ENCODE results near the gene SGIP1. TPM values are rescaled to one million over a fixed set of nuclear protein-coding genes. Genes with fewer than 3 reads are reported as not detected.

SGIP1 gene
- polyA plus RNA-seq, 4 donors: 9.8 to 20.6 (median 14.4) TPM

DNA sequence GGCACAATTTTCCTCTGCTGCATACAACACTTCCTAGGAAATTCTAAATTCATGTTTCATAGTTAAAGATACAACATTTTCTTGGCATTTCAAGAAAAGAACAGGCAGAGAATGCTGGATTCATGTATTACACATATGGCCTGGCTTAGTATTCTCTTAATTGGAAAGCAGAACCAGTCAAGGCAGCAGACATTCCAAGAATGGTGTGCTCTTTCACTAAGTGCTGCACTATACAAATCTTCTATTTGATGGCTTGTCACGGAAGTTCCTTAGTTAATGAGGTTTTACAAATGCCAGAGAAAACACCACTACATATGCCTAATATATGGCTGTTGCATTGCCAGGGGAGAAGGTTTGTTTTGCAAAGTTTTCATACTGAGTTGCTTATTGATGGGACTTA lies 137.5 kb downstream of the SGIP1 start:
- no peak for DNase-seq (ENCODE audit: low read depth in 4 of 4, low spot score in 2 of 4)

GRCh38 chr1:66676613-66677298 lies 142.8 kb downstream of the SGIP1 start:
- DNase-seq (ENCODE audit: low read depth in 4 of 4, low spot score in 2 of 4): no peak

GRCh38 chr1:66678146-66678545 lies 144.2 kb downstream of the SGIP1 start:
- no peak for DNase-seq (ENCODE audit: low read depth in 4 of 4, low spot score in 2 of 4)

DNA sequence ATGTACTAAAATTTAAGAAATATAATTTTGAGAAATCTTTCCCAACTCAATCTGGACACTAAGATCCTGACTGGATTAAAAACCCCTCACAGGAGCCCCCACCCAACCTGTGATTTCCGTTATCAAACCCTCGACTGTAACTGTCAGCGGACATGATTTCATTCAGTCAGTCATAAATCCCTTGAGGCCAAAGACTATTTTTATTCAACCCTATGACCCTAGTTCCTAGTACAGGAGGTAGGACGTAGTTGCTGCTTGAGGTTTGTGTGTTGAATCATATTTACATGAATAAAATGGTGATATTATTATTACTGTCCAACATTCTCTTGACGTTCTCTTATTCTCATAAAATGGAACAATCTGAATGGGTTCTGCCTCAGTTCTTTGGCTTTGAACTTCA lies 145.2 kb downstream of the SGIP1 start:
- DNase-seq (ENCODE audit: low read depth in 4 of 4, low spot score in 2 of 4): no peak

DNA sequence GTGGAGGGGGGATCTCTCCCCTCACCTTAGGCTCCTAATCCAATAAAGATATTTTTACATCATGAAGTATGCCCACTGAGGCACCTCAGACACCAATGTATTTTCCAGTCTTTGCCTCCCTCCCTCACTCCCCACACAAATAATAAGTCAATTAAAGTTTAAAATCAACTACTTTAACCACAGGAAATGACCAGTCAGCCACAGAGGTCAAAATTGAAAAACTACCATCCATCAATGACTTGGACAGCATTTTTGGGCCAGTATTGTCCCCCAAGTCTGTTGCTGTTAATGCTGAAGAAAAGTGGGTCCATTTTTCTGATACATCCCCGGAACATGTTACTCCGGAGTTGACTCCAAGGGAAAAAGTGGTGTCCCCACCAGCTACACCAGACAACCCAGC lies 147.7 kb downstream of the SGIP1 start:
- DNase-seq (ENCODE audit: low read depth in 4 of 4, low spot score in 2 of 4): no peak

- no peak for DNase-seq (ENCODE audit: low read depth in 4 of 4, low spot score in 2 of 4)
Observed at GRCh38 chr1:66682106-66682505, 148.2 kb downstream of the SGIP1 start.

GRCh38 chr1:66684353-66684752 lies 150.4 kb downstream of the SGIP1 start:
- no peak for DNase-seq (ENCODE audit: low read depth in 4 of 4, low spot score in 2 of 4)

GRCh38 chr1:66685265-66685664 lies 151.3 kb downstream of the SGIP1 start:
- DNase-seq (ENCODE audit: low read depth in 4 of 4, low spot score in 2 of 4): no peak

DNA sequence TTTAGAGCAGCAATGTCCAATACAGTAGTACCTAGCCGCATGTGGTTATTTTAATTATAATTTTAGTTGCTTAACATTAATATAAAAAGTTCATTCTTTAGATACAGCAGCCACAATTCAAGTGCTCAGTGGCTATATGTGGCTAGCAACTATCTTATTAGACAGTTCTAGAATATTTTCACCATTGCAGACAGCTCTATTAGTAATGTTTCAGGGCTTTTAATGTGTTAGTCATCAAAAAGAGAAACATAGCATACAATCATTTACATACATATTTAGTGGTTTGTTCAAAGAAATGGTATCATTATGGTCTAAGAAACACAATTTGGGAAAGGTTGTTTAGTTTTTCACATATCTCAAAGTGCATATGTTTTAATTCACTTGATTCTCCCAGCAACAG lies 151.7 kb downstream of the SGIP1 start:
- no peak for DNase-seq (ENCODE audit: low read depth in 4 of 4, low spot score in 2 of 4)

DNA sequence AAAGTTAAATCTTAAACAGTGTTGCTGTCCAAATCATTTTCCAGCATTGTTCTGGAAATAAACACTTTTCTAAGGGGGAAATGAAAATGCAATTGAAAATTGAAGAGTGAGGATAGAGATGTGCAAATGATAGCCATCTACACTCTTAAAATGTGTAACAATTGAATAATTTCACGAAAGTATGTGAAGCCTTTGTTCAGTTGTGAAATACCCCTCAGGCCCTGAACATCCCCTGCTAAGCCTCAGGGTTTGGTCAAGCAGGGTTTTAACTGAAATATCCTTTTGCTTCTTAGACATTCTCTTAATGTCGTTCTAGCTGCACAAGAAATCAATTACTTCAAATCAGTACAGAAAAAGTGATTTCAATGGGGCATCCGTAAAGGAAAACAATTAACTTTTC lies 152.5 kb downstream of the SGIP1 start:
- DNase-seq (ENCODE audit: low read depth in 4 of 4, low spot score in 2 of 4): no peak

DNA sequence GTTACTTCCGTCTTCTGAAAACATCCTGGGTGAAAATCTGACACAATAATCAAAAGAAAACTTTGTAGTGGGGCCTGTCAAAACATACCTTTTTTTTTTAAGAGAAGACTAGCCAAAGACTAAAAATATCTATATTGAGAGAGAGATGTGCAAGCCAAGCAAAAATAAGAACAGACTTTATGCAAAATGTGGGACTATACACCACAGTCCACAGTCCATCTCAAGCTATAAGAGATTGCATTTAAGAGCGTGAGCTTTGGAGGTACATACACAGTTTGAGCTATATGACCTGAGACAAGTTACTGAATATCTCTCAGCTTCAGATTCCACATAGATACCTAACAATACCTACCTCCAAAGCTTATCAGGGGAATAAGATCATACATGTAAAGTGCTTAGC lies 153.4 kb downstream of the SGIP1 start:
- DNase-seq (ENCODE audit: low read depth in 4 of 4, low spot score in 2 of 4): no peak

DNA sequence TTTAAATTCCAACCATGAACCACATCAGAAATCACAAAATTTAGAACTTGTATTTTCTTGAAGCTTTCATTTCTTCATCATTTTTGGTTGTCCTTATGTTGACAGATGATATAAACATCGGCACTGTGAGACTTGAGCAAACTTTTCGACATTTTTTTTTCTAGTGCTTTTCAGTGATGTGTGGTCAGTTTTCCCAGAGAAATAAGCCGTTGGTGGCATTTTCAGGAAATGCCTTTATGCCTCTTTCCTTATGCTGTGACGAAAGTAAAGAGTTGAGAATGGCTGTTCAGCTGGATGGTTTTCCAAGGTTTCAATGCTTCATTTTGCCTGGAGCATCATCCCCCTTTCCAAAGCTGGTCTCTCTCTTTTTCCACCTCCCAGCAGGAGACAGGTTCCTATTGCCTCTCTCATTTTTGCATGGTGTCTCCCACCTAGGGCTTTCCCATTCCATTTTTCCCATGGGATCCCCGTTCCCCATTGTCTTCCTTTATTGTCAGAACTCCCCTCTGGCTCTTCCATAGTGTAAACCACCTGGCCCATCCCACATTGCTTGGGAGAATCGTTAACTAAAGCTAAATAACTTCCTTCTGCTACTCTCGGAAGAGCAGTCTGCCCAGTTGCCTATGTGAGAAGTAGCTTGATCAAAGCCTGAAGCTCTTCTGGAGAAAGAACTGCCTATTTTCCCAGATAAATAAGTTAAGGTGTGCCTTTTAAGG lies 156.9 kb downstream of the SGIP1 start:
- DNase-seq (ENCODE audit: low read depth in 4 of 4, low spot score in 2 of 4): no peak

GRCh38 chr1:66692681-66693080 lies 158.7 kb downstream of the SGIP1 start:
- no peak for DNase-seq (ENCODE audit: low read depth in 4 of 4, low spot score in 2 of 4)

- no peak for DNase-seq (ENCODE audit: low read depth in 4 of 4, low spot score in 2 of 4)
Observed at GRCh38 chr1:66693856-66694255, 159.9 kb downstream of the SGIP1 start.

DNA sequence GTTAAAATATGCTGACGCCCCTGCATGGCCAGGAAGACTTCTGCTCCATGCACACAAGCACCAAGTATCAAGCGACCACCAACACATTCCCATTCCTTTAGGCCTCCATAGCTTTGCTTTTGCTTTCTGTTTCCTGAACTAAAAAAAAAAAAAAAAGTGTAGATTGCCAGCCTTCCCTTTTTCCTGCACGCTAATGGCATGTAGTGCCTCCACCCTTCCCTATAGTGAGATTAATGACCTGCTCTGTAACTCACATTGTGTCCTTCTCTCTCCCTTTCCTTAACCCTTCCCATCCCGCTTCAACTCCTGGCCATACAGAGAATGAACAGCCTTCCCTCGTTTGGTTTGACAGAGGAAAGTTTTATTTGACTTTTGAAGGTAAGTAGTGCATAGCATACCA lies 161.2 kb downstream of the SGIP1 start:
- no peak for DNase-seq (ENCODE audit: low read depth in 4 of 4, low spot score in 2 of 4)

- DNase-seq (ENCODE audit: low read depth in 4 of 4, low spot score in 2 of 4): no peak
Observed at GRCh38 chr1:66696771-66697170, 162.8 kb downstream of the SGIP1 start.

- no peak for DNase-seq (ENCODE audit: low read depth in 4 of 4, low spot score in 2 of 4)
Observed at GRCh38 chr1:66699213-66699612, 165.3 kb downstream of the SGIP1 start.

- DNase-seq (ENCODE audit: low read depth in 4 of 4, low spot score in 2 of 4): no peak
Observed at GRCh38 chr1:66704177-66704875, 170.4 kb downstream of the SGIP1 start.

DNA sequence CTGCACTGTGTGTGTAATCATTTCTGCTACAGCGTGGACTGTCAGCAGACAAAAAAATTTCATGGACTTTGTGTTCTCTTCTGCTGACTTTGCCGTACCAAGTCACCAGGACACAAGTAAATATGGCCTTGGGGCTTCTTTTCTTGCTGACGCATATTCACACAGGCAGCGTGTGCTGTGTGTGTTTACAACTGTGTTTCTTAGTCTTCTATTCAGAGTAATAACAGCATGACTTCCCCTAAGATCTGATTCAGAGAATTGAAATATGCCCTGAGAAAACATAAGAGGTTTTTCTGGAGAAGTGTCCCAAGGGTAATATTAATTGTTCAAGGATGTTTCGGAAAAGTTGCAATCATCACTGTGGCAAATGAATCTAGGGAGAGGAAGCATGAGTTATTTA lies 171.2 kb downstream of the SGIP1 start:
- no peak for DNase-seq (ENCODE audit: low read depth in 4 of 4, low spot score in 2 of 4)

GRCh38 chr1:66711420-66711819 lies 177.5 kb downstream of the SGIP1 start:
- DNase-seq (ENCODE audit: low read depth in 4 of 4, low spot score in 2 of 4): no peak

DNA sequence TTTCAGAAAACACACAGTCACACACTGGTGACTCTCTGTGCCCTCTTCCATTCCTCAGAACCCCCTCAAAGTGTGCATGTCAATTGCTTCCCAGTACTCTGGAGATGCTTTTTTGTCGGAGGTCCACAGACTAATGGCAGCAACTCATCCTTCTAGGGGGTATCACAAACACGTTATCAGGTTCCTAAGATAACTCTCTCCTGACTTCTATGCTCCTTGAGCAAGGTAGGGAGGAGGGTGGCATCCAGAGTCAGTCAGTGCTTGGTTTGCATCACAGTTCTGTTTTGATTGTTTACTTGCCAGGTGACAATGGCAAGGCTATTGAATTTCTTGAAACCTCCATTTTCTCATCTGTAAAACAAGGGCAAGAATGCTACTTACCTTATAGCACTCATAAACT lies 178.9 kb downstream of the SGIP1 start:
- DNase-seq (ENCODE audit: low read depth in 4 of 4, low spot score in 2 of 4): no peak

GRCh38 chr1:66723985-66724384 lies 190.0 kb downstream of the SGIP1 start:
- DNase-seq (ENCODE audit: low read depth in 4 of 4, low spot score in 2 of 4): no peak
